ENCODE data around the gene PSMC5.
"Not testable (repeated sequence)": the region's sequence is repeated elsewhere in the genome, so short reads cannot be mapped to it uniquely, and the experiment has no call there.

The PSMC5 gene

DNA sequence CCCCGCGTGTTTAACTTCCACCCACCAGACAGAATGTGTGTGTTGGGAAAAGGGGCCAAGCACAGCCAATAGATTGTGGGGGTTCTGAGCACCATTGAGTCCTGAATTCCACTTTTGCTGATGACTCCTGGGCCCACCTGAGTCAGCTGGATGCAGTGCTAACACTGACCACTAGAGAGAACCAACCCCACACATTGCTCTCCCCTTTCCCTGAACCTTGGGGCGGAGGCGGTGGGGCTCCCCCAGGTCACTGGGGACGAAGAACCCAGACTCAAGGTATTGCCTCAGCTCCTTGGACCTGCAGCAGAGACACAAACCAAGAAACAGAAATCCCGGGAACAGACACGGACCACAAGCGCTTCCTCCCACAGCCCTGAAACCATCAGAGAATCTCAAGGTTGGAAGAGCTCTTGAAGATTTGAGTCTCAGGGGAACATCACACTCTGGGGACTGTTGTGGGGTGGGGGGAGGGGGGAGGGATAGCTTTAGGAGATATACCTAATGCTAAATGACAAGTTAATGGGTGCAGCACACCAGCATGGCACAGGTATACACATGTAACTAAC, 46.9 kb downstream of the PSMC5 start:
- not testable (repeated sequence) for DNase-seq

- not testable (repeated sequence) for DNase-seq
Observed at GRCh38 chr17:63874693-63875092, 47.5 kb downstream of the PSMC5 start.

DNA sequence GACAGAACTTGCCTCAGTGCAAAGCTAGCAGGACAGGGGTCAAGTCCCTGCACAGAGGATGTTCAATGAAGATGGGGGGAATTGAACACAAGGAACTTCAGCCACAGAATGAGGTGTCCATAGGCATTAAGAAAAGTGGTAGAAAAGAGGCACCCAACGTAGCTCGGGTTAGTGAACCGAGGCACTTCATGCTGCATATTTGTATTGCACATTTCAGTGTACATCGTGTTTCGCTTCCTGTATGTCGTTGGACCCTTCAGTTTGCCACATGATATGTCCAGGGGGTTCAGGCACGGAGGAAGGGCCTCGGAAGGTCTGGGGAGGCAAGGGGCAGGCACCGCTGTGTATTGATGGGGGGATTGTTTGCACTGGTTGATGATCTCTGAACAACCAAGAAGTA, 51.2 kb downstream of the PSMC5 start:
- DNase-seq: not testable (repeated sequence)

DNA sequence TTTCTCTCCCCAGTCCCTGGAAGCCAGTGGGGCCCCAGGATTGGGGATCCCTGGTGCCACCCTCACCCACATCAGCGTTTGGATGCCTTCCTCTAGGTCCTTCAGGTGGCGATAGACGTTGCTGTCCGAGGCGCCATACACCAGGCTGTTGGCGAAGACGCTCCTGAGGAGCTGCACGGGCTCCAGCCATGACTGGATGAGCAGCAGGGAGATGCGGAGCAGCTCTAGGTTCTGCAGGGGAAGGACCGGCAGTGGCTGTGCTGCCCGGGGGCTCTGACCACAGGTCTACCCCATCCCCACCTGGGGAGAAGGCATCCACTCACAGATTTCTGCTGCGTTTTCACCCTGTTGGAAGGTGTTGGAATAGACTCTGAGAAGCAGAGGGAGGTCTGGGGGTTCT, 53.5 kb downstream of the PSMC5 start:
- DNase-seq: no peak

DNA sequence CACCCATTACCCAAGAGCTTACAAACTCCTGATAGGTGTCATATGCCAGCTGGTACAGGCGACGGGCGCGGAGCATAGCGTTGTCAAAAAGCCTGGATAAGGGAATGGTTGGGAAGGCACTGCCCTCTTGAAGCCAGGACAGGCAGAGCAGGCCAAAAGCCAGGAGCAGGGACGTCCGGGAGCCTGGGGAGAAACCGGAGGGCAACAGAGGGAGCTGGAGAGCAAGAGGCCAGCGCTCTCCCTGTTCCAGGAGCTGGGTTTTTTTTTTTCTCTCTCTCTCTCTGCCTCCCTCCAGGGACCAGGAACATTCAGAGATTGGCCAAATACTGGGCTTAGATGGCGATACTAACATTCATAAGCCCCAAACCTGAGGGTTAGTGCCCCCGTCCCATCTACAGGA, 54.1 kb downstream of the PSMC5 start:
- DNase-seq: not testable (repeated sequence)

Data from stimulated activated CD4-positive, alpha-beta T cell treated with anti-CD3 and anti-CD28 coated beads, Interleukin-15, amount 100 ng/mL, for 24 hours (primary cell).